Left ventricle myocardium inferior (tissue), 1 donor: Measurements from ENCODE around the gene STXBP6. TPM values are rescaled to one million over a fixed set of nuclear protein-coding genes. Genes with fewer than 3 reads are reported as not detected.

ENCODE experiments used
- DNase-seq: peaks from one replicate; pipeline ENCODE4 v3.0.0-alpha.2; 2020
- H3K27ac ChIP-seq: fragments of 200-600 bp; replicated peaks from 2 replicates; pipeline ENCODE4 v1.8.0; 2021
- H3K27me3 ChIP-seq: fragments of 200-600 bp; 2 replicates; pipeline ENCODE4 v1.8.0; 2021; ENCODE audit warnings: low read depth
- H3K36me3 ChIP-seq: fragments of 200-600 bp; 2 replicates; pipeline ENCODE4 v1.8.0; 2021
- H3K4me1 ChIP-seq: fragments of 200-600 bp; 2 replicates; pipeline ENCODE4 v1.8.0; 2021
- H3K4me3 ChIP-seq: fragments of 200-600 bp; 2 replicates; pipeline ENCODE4 v1.8.0; 2021; ENCODE audit warnings: mild to moderate bottlenecking, moderate library complexity
- H3K9me3 ChIP-seq: fragments of 200-600 bp; replicated peaks from 2 replicates; pipeline ENCODE4 v1.8.0; 2021
- intact Hi-C: fragments of 100-400 bp; cut with micrococcal nuclease; formaldehyde crosslinking; loops from one replicate; pipeline ENCODE4 v1.11.0; 2022
- total RNA-seq: library from RNA; stranded (reverse); fragmentation: NEBNext Ultra II Directional; extraction: Animal tissue kit (Norgen Biotek cat#: 25700); gene quantifications from one replicate; pipeline ENCODE4 v1.2.1, GENCODE V29; 2021
- TF ChIP-seq, protein P1 (sequence below): fragments of 200-600 bp; IDR thresholded peaks from 2 replicates; pipeline ENCODE4 v1.8.0; 2021; ENCODE audit warnings: antibody characterized with exemption, mild to moderate bottlenecking, borderline replicate concordance
- donor health status: DM: no; HTN: yes; CAD: no; lungs with severe emphysema.

The STXBP6 gene
- total RNA-seq, 1 donor from 2014 or later = 21.7 TPM

- Histone ChIP-seq H3K36me3 (no peaks in the 10 kb centered on the region), H3K27ac (no peak overlapping the region), H3K27me3 (no peaks in the 10 kb centered on the region), H3K4me3 (no peak overlapping the region), H3K9me3 (no peaks in the 10 kb centered on the region), H3K4me1 (peaks cover 8% of the 10 kb centered on the region)
- intact Hi-C loops = no loop called here
- no peak for DNase-seq
- TF ChIP-seq, protein P1, sequence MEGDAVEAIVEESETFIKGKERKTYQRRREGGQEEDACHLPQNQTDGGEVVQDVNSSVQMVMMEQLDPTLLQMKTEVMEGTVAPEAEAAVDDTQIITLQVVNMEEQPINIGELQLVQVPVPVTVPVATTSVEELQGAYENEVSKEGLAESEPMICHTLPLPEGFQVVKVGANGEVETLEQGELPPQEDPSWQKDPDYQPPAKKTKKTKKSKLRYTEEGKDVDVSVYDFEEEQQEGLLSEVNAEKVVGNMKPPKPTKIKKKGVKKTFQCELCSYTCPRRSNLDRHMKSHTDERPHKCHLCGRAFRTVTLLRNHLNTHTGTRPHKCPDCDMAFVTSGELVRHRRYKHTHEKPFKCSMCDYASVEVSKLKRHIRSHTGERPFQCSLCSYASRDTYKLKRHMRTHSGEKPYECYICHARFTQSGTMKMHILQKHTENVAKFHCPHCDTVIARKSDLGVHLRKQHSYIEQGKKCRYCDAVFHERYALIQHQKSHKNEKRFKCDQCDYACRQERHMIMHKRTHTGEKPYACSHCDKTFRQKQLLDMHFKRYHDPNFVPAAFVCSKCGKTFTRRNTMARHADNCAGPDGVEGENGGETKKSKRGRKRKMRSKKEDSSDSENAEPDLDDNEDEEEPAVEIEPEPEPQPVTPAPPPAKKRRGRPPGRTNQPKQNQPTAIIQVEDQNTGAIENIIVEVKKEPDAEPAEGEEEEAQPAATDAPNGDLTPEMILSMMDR = no peak
Measured at GRCh38 chr14:25090716-25091454, 40.9 kb upstream of the STXBP6 start.

- Histone ChIP-seq H3K4me3 (no peak overlapping the region), H3K4me1 (peaks cover 14% of the 10 kb centered on the region), H3K36me3 (no peaks in the 10 kb centered on the region), H3K27me3 (no peaks in the 10 kb centered on the region), H3K27ac (no peak overlapping the region), H3K9me3 (no peaks in the 10 kb centered on the region)
- intact Hi-C loops = no loop called here
- TF ChIP-seq, protein P1 = no peak
- DNase-seq = no peak
Measured at GRCh38 chr14:25090256-25090655, 40.3 kb upstream of the STXBP6 start.

DNA sequence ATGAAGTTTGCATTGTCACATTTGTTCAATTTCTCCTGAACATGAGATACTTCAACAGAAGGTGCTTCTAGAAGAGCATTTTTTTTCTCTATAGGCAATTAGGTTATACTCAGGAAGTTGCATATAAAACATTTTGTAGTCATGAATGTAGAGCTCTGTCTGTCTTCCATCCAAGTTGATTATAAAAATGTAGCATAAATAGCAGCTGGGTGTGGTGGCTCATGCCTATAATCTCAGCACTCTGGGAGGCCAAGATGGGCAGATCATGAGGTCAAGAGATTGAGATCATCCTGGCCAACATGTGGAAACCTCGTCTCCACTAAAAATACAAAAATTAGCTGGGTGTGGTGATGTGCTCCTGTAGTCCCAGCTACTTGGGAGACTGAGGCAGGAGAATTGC, 39.5 kb upstream of the STXBP6 start:
- no peak overlapping the region for H3K4me3 ChIP-seq

GRCh38 chr14:25086821-25087396, 37.0 kb upstream of the STXBP6 start:
- Histone ChIP-seq H3K4me1 (peaks cover 14% of the 10 kb centered on the region), H3K27ac (no peak overlapping the region), H3K9me3 (no peaks in the 10 kb centered on the region), H3K4me3 (no peak overlapping the region), H3K36me3 (no peaks in the 10 kb centered on the region), H3K27me3 (no peaks in the 10 kb centered on the region)
- TF ChIP-seq, protein P1 = no peak
- DNase-seq = no peak
- intact Hi-C loops = no loop called here

More for the DNA sequence above, 39.5 kb upstream of the STXBP6 start:
- H3K27me3 ChIP-seq = no peaks in the 10 kb centered on the region
- no peak overlapping the region for H3K27ac ChIP-seq
- intact Hi-C loops = no loop called here
- H3K36me3 ChIP-seq = no peaks in the 10 kb centered on the region
- H3K9me3 ChIP-seq = no peaks in the 10 kb centered on the region
- no peak for DNase-seq
- TF ChIP-seq, protein P1 = no peak
- peaks cover 14% of the 10 kb centered on the region for H3K4me1 ChIP-seq

DNA sequence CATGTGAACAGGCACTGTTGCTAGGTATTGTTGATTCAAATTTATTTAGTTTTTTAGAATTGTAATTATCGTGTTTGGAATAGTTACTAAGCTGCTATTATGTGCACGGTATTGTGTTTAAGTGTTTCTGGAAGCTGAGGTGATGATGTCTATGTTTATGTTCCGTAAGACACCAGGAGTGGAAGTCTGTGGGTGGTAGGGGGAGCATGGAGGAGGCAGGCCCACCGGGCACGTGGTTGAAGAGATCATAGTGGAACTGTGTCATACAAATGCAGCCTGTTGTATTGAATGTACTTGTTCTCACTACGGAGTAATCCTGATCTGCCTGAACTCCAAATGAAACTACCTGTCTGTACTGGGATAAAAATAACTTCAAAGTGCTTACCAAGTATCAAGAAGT, 36.1 kb upstream of the STXBP6 start:
- TF ChIP-seq, protein P1 = no peak
- no peaks in the 10 kb centered on the region for H3K27me3 ChIP-seq
- no peak for DNase-seq

More for the DNA sequence above, 36.1 kb upstream of the STXBP6 start:
- Histone ChIP-seq H3K36me3 (no peaks in the 10 kb centered on the region), H3K4me1 (peaks cover 14% of the 10 kb centered on the region), H3K9me3 (no peaks in the 10 kb centered on the region), H3K27ac (no peak overlapping the region), H3K4me3 (no peak overlapping the region)
- intact Hi-C loops = no loop called here
